ENCODE results near the gene MAPK11.

Gene MAPK11

GRCh38 chr22:50246242-50247175 is 23.7 kb downstream of the MAPK11 start:
- no peak for DNase-seq (ENCODE audit: low spot score)

GRCh38 chr22:50245214-50246072 is 24.7 kb downstream of the MAPK11 start:
- DNase-seq (ENCODE audit: low spot score): no peak

GRCh38 chr22:50244420-50245213 is 25.6 kb downstream of the MAPK11 start, which contains the start of gene TUBGCP6:
Gene TUBGCP6, minus strand, starts transcription at chr22:50245023. Its CDS starts 564 bp downstream, at chr22:50244459.
- DNase-seq (ENCODE audit: low spot score): peak; percentile 95

GRCh38 chr22:50243685-50244419 is 26.3 kb downstream of the MAPK11 start:
- DNase-seq (ENCODE audit: low spot score): no peak

GRCh38 chr22:50242406-50242949 is 27.7 kb downstream of the MAPK11 start:
- no peak for DNase-seq (ENCODE audit: low spot score)

- no peak for DNase-seq (ENCODE audit: low spot score)
Observed at GRCh38 chr22:50238755-50239154, 31.4 kb downstream of the MAPK11 start.

GRCh38 chr22:50236731-50237409 is 33.3 kb downstream of the MAPK11 start:
- no peak for DNase-seq (ENCODE audit: low spot score)

- no peak for DNase-seq (ENCODE audit: low spot score)
Observed at GRCh38 chr22:50233223-50233622, 37.0 kb downstream of the MAPK11 start.

GRCh38 chr22:50232481-50233151 is 37.6 kb downstream of the MAPK11 start:
- no peak for DNase-seq (ENCODE audit: low spot score)

GRCh38 chr22:50229370-50229769 is 40.8 kb downstream of the MAPK11 start:
- DNase-seq (ENCODE audit: low spot score): no peak

- no peak for DNase-seq (ENCODE audit: low spot score)
Observed at GRCh38 chr22:50228366-50228765, 41.8 kb downstream of the MAPK11 start.

- no peak for DNase-seq (ENCODE audit: low spot score)
Observed at GRCh38 chr22:50227579-50228215, 42.5 kb downstream of the MAPK11 start.

GRCh38 chr22:50226875-50227165 is 43.4 kb downstream of the MAPK11 start:
- no peak for DNase-seq (ENCODE audit: low spot score)

GRCh38 chr22:50226063-50226874 is 43.9 kb downstream of the MAPK11 start:
- no peak for DNase-seq (ENCODE audit: low spot score)

- no peak for DNase-seq (ENCODE audit: low spot score)
Observed at GRCh38 chr22:50225200-50225969, 44.8 kb downstream of the MAPK11 start.

- no peak for DNase-seq (ENCODE audit: low spot score)
Observed at GRCh38 chr22:50224071-50224470, 46.1 kb downstream of the MAPK11 start.

GRCh38 chr22:50222508-50222907 is 47.7 kb downstream of the MAPK11 start:
- DNase-seq (ENCODE audit: low spot score): no peak
